Superior temporal gyrus (tissue), 1 donor: ENCODE data around the gene SPHK2.
"Not testable (repeated sequence)": the region's sequence is repeated elsewhere in the genome, so short reads cannot be mapped to it uniquely, and the experiment has no call there.

Experiments used
- DNase-seq: peaks from one replicate; pipeline ENCODE4 v3.0.0-alpha.2; 2016; ENCODE audit errors: extremely low spot score

Gene SPHK2

GRCh38 chr19:48636859-48637448 is 17.6 kb downstream of the SPHK2 start, which contains the start of gene DBP:
TSS of gene DBP (minus strand) at chr19:48637379. CDS start at chr19:48636994, 385 bp downstream.
- no peak for DNase-seq

GRCh38 chr19:48637449-48637947 is 18.2 kb downstream of the SPHK2 start:
- DNase-seq: peak; percentile 99

- peak; percentile 88 for DNase-seq
These were observed 18.9 kb downstream of the SPHK2 start for GRCh38 chr19:48637948-48638830.

GRCh38 chr19:48638831-48639381 is 19.6 kb downstream of the SPHK2 start:
- no peak for DNase-seq

GRCh38 chr19:48639483-48640375 is 20.4 kb downstream of the SPHK2 start:
- DNase-seq: no peak

- no peak for DNase-seq
These were observed 22.5 kb downstream of the SPHK2 start for GRCh38 chr19:48641850-48642249.

GRCh38 chr19:48642862-48643261 is 23.6 kb downstream of the SPHK2 start:
- DNase-seq: no peak

- no peak for DNase-seq
These were observed 25.0 kb downstream of the SPHK2 start for GRCh38 chr19:48644355-48644754.

GRCh38 chr19:48644839-48645619 is 25.7 kb downstream of the SPHK2 start:
- peak; percentile 89 for DNase-seq

GRCh38 chr19:48645620-48646000 is 26.3 kb downstream of the SPHK2 start:
- peak; percentile 55 for DNase-seq

GRCh38 chr19:48646001-48646721 is 26.9 kb downstream of the SPHK2 start, which contains the start of gene CA11:
TSS of gene CA11 (minus strand) at chr19:48646187. CDS start at chr19:48645632, 555 bp downstream.
- peak; percentile 85 for DNase-seq

GRCh38 chr19:48646722-48647216 is 27.5 kb downstream of the SPHK2 start:
- DNase-seq: peak; percentile 29

- DNase-seq: no peak
These were observed 28.8 kb downstream of the SPHK2 start for GRCh38 chr19:48648134-48648533.

GRCh38 chr19:48650974-48651682 is 31.8 kb downstream of the SPHK2 start:
- DNase-seq: no peak

- no peak for DNase-seq
These were observed 32.4 kb downstream of the SPHK2 start for GRCh38 chr19:48651683-48652048.

GRCh38 chr19:48654299-48655059 is 35.2 kb downstream of the SPHK2 start:
- DNase-seq: no peak

- DNase-seq: peak; percentile 16
These were observed 37.7 kb downstream of the SPHK2 start for GRCh38 chr19:48656840-48657474.

- not testable (repeated sequence) for DNase-seq
These were observed 38.5 kb downstream of the SPHK2 start for GRCh38 chr19:48657828-48658227.
